Measurements from ENCODE around the gene C2orf76. TPM values are rescaled to one million over a fixed set of nuclear protein-coding genes. Genes with fewer than 3 reads are reported as not detected.

C2orf76 gene
- polyA plus RNA-seq, 1 donor from 2014 or later = 37.7 TPM

GRCh38 chr2:119332953-119333352 lies 33.7 kb downstream of the C2orf76 start:
- Histone ChIP-seq H3K9me3 (ENCODE audit: low read length) (no peaks in the 10 kb centered on the region), H3K27me3 (ENCODE audit: insufficient read depth, low read depth, low read length) (no peaks in the 10 kb centered on the region), H3K36me3 (ENCODE audit: insufficient read depth, low read length) (no peaks in the 10 kb centered on the region), H3K9ac (ENCODE audit: low read length) (no peak overlapping the region), H4K20me1 (ENCODE audit: insufficient read depth) (no peaks in the 10 kb centered on the region), H3K4me3 (ENCODE audit: low read length) (no peak overlapping the region), H3K27ac (ENCODE audit: low read length) (no peak overlapping the region), H3K79me2 (replicated peaks; ENCODE audit: insufficient read depth, low read length) (no peaks in the 10 kb centered on the region), H3K9me2 (ENCODE audit: insufficient read depth, low read length) (no peaks in the 10 kb centered on the region), H3K4me2 (ENCODE audit: low read length) (no peak overlapping the region), H3F3A (ENCODE audit: insufficient read depth, low read length, poor library complexity, severe bottlenecking) (no peaks in the 10 kb centered on the region), H2AFZ (ENCODE audit: low read depth, low read length) (no peak overlapping the region)
- TF ChIP-seq POLR2AphosphoS5 (IDR thresholded peaks at IDR 0.05) (no peak), SMC3 (conservative IDR thresholded peaks at IDR 0.05; ENCODE audit: poor library complexity) (no peak), EP300 (conservative IDR thresholded peaks at IDR 0.05; ENCODE audit: poor library complexity, severe bottlenecking) (no peak), RAD21 (conservative IDR thresholded peaks at IDR 0.05) (no peak), EZH2 (IDR thresholded peaks at IDR 0.05; ENCODE audit: borderline replicate concordance, insufficient read depth, low read length, poor library complexity, severe bottlenecking) (no peak), CTCF (IDR thresholded peaks at IDR 0.05; ENCODE audit: poor library complexity, severe bottlenecking) (no peak), MXI1 (conservative IDR thresholded peaks at IDR 0.05; ENCODE audit: poor library complexity, severe bottlenecking) (no peak), REST (IDR thresholded peaks at IDR 0.05; ENCODE audit: borderline replicate concordance) (no peak), TAF1 (IDR thresholded peaks at IDR 0.05; ENCODE audit: low read depth) (no peak)

GRCh38 chr2:119327431-119327830 lies 39.2 kb downstream of the C2orf76 start:
- no peak for TF ChIP-seq EP300 (conservative IDR thresholded peaks at IDR 0.05; ENCODE audit: poor library complexity, severe bottlenecking)
- no peak for TF ChIP-seq REST (IDR thresholded peaks at IDR 0.05; ENCODE audit: borderline replicate concordance)
- TF ChIP-seq EZH2 (IDR thresholded peaks at IDR 0.05; ENCODE audit: borderline replicate concordance, insufficient read depth, low read length, poor library complexity, severe bottlenecking) = no peak
- no peak for TF ChIP-seq RAD21 (conservative IDR thresholded peaks at IDR 0.05)
- TF ChIP-seq TAF1 (IDR thresholded peaks at IDR 0.05; ENCODE audit: low read depth) = no peak
- TF ChIP-seq POLR2AphosphoS5 (IDR thresholded peaks at IDR 0.05) = no peak
- TF ChIP-seq MXI1 (conservative IDR thresholded peaks at IDR 0.05; ENCODE audit: poor library complexity, severe bottlenecking) = no peak
- TF ChIP-seq CTCF (IDR thresholded peaks at IDR 0.05; ENCODE audit: poor library complexity, severe bottlenecking) = no peak
- no peak for TF ChIP-seq SMC3 (conservative IDR thresholded peaks at IDR 0.05; ENCODE audit: poor library complexity)
- Histone ChIP-seq H3K4me3 (ENCODE audit: low read length) (no peak overlapping the region), H3K36me3 (ENCODE audit: insufficient read depth, low read length) (no peaks in the 10 kb centered on the region)

More at GRCh38 chr2:119327431-119327830, 39.2 kb downstream of the C2orf76 start:
- H3K27ac ChIP-seq (ENCODE audit: low read length) = no peak overlapping the region
- H3K9me3 ChIP-seq (ENCODE audit: low read length) = no peaks in the 10 kb centered on the region
- H2AFZ ChIP-seq (ENCODE audit: low read depth, low read length) = no peak overlapping the region
- no peaks in the 10 kb centered on the region for H3F3A ChIP-seq (ENCODE audit: insufficient read depth, low read length, poor library complexity, severe bottlenecking)
- no peaks in the 10 kb centered on the region for H3K9me2 ChIP-seq (ENCODE audit: insufficient read depth, low read length)
- no peaks in the 10 kb centered on the region for H3K79me2 ChIP-seq (replicated peaks; ENCODE audit: insufficient read depth, low read length)
- H4K20me1 ChIP-seq (ENCODE audit: insufficient read depth) = no peaks in the 10 kb centered on the region
- H3K4me2 ChIP-seq (ENCODE audit: low read length) = no peak overlapping the region
- H3K27me3 ChIP-seq (ENCODE audit: insufficient read depth, low read depth, low read length) = no peaks in the 10 kb centered on the region
- no peak overlapping the region for H3K9ac ChIP-seq (ENCODE audit: low read length)
